Breast epithelium (tissue), 4 donors: ENCODE results near the gene SMIM41. TPM values are rescaled to one million over a fixed set of nuclear protein-coding genes. Genes with fewer than 3 reads are reported as not detected.

Experiments
- DNase-seq, 2 donors: peaks; one replicate each; pipeline ENCODE4 v3.0.0-alpha.2; 2019; ENCODE audit warnings: low spot score in 2 of 2
- H3K27ac ChIP-seq, 2 donors: fragments of 200-600 bp; sonication (generic) in 1 of 2; one replicate each; pipeline ENCODE4 v1.5.1; 2016 to 2019; ENCODE audit warnings: mild to moderate bottlenecking in 1 of 2
- H3K27me3 ChIP-seq, 2 donors: fragments of 200-600 bp; sonication (generic) in 1 of 2; one replicate each; pipeline versions ENCODE4 v1.5.1 to v1.6.0; 2017 to 2019; ENCODE audit warnings: control low read depth in 1 of 2, mild to moderate bottlenecking in 1 of 2
- H3K36me3 ChIP-seq: fragments of 200-600 bp; one replicate; pipeline ENCODE4 v1.5.1; 2019
- H3K4me1 ChIP-seq, 2 donors: fragments of 200-600 bp; sonication (generic); one replicate each; pipeline ENCODE4 v1.5.1; 2016 to 2019; ENCODE audit warnings: control low read depth in 1 of 2
- H3K4me3 ChIP-seq, 3 donors: fragments of 200-600 bp; sonication (generic); 1 replicate in 2 of 3; 2 replicates in 1 of 3; pipeline ENCODE4 v1.5.1; 2016 to 2019; ENCODE audit warnings: mild to moderate bottlenecking in 3 of 3, moderate library complexity in 2 of 3
- H3K9me3 ChIP-seq, 2 donors: fragments of 200-600 bp; sonication (generic) in 1 of 2; one replicate each; pipeline ENCODE4 v1.5.1; 2016 to 2019; ENCODE audit warnings: control low read depth in 1 of 2
- POLR2A ChIP-seq: fragments of 450-650 bp; IDR thresholded peaks from one replicate; pipeline ENCODE4 v1.6.1; 2016; ENCODE audit warnings: antibody characterized with exemption, mild to moderate bottlenecking, moderate library complexity
- POLR2AphosphoS5 ChIP-seq, 3 donors: sonication (generic); formaldehyde crosslinking; IDR thresholded peaks; one replicate each; pipeline ENCODE4 v1.6.1; 2017; ENCODE audit warnings: antibody characterized with exemption in 3 of 3
- intact Hi-C: fragments of 100-400 bp; cut with DNase I; formaldehyde crosslinking; loops from one replicate; pipeline ENCODE4 v1.15.1; 2023; ENCODE audit warnings: low total_unique reads
- total RNA-seq, 3 donors: library from RNA; depleted of rRNA; stranded (reverse); fragments of >200 nt; gene quantifications; one replicate each; pipeline ENCODE4 v1.1.0, GENCODE V29; 2016
- TF ChIP-seq, protein P1 (sequence below), 3 donors: fragments of 450-650 bp; IDR thresholded peaks; one replicate each; pipeline ENCODE4 v1.5.1; 2016 to 2017; ENCODE audit warnings: antibody characterized with exemption in 3 of 3, mild to moderate bottlenecking in 3 of 3, moderate library complexity in 3 of 3

SMIM41 gene
- total RNA-seq, 3 donors from 2014 or later, result 1.3 TPM; not detected in 2

DNA sequence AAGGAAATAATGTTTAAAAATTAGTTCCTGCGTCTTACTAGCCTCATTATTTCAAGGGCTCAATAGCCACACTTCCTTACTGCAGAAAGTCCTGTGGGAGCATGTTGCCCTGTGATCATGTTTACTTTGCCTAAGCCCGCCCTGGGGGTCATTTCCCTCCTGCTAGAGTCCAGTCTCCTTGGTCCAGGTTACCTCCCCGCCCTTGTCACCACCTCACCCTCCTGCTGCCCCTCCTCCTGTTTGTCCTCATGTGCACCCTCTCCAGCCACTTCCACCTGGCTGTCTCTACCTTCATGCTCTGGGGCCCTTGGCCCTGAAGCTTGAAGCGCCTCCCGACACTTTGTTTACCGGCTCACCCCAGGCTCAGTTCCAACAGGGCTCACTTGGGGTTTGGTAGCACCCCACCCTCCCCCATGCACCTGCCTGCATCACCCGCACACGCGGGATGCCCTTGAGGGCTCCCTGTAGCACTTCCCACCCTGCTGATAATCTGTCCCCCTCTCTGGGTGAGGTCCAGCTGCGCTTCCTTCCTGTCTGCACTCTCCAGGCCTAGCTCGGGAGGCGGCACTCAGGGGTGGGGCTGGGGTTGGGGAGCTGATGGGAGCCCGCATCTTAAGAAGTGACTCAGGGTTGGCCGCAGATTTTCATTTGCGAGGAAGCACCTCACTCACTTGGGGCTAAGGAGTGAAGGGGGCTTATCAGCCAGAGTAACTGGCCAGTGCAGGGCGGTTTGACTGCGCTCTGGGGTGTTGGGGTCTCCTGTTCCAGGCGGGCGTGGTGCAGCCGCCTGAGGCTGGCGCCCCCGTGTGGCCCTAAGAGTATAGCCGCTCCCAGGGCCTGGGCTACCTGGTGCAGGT is 40.1 kb downstream of the SMIM41 start:
- no peaks in the 10 kb centered on the region for H3K36me3 ChIP-seq
- intact Hi-C loops, result no loop called here
- DNase-seq, result no peak
- no peaks in the 10 kb centered on the region for H3K27me3 ChIP-seq
- no peaks in the 10 kb centered on the region for H3K4me1 ChIP-seq
- no peaks in the 10 kb centered on the region for H3K9me3 ChIP-seq
- H3K27ac ChIP-seq, result peak overlapping the region in 1 of 2 donors; percentile 7
- H3K4me3 ChIP-seq, result no peak overlapping the region
- TF ChIP-seq POLR2AphosphoS5 (IDR thresholded peaks at IDR 0.05) (no peak), POLR2A (no peak)
- TF ChIP-seq, protein P1, sequence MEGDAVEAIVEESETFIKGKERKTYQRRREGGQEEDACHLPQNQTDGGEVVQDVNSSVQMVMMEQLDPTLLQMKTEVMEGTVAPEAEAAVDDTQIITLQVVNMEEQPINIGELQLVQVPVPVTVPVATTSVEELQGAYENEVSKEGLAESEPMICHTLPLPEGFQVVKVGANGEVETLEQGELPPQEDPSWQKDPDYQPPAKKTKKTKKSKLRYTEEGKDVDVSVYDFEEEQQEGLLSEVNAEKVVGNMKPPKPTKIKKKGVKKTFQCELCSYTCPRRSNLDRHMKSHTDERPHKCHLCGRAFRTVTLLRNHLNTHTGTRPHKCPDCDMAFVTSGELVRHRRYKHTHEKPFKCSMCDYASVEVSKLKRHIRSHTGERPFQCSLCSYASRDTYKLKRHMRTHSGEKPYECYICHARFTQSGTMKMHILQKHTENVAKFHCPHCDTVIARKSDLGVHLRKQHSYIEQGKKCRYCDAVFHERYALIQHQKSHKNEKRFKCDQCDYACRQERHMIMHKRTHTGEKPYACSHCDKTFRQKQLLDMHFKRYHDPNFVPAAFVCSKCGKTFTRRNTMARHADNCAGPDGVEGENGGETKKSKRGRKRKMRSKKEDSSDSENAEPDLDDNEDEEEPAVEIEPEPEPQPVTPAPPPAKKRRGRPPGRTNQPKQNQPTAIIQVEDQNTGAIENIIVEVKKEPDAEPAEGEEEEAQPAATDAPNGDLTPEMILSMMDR (IDR thresholded peaks at IDR 0.05), result peak in 2 of 3 donors; percentile 18 to 51

DNA sequence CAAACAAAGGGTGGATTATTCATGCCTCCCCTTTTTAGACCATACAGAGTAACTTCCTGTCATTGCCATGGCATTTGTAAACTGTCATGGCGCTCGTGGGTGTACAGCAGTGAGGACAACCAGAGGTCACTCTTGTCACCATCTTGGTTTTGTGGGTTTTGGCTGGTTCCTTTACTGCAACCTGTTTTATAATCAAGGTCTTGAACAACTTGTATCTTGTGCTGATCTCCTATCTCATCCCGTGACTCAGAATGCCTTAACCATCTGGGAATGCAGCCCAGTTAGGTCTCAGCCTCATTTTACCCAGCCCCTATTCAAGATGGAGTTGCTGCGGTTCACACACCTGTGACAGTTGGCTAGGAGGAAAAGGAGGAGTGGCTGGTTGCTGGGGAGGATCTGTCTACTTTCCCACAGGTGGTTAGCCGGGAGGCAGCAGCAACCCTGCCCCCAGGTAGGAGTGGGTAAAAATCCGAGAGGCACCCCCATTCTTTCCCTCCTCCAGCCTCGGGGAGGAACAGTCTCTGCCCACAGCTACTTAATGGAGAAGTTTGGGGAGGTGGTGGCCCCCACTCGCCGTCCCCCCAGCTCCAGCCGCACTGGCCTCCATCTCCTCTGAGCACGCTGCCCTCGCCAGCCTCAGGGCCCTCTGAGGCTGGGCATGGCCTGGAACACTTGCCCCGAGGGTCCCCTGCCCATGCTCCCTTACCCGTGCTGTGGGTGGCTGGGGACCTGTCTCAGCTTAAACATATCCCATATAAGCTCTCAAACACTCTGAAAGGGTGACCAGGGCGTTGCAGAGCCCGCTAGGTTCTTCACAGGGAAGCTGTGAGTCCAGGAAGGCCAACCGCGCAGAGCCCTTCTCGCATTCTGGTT is 41.7 kb downstream of the SMIM41 start:
- no peak overlapping the region for H3K27ac ChIP-seq
- no peaks in the 10 kb centered on the region for H3K9me3 ChIP-seq
- no peak for DNase-seq
- no peak for TF ChIP-seq POLR2A
- TF ChIP-seq, protein P1 (IDR thresholded peaks at IDR 0.05), result no peak
- no peak for TF ChIP-seq POLR2AphosphoS5 (IDR thresholded peaks at IDR 0.05)
- intact Hi-C loops, result no loop called here
- no peak overlapping the region for H3K4me3 ChIP-seq
- peaks cover 0 to 6% of the 10 kb centered on the region in 2 donors for H3K4me1 ChIP-seq
- no peaks in the 10 kb centered on the region for H3K36me3 ChIP-seq
- no peaks in the 10 kb centered on the region for H3K27me3 ChIP-seq

DNA sequence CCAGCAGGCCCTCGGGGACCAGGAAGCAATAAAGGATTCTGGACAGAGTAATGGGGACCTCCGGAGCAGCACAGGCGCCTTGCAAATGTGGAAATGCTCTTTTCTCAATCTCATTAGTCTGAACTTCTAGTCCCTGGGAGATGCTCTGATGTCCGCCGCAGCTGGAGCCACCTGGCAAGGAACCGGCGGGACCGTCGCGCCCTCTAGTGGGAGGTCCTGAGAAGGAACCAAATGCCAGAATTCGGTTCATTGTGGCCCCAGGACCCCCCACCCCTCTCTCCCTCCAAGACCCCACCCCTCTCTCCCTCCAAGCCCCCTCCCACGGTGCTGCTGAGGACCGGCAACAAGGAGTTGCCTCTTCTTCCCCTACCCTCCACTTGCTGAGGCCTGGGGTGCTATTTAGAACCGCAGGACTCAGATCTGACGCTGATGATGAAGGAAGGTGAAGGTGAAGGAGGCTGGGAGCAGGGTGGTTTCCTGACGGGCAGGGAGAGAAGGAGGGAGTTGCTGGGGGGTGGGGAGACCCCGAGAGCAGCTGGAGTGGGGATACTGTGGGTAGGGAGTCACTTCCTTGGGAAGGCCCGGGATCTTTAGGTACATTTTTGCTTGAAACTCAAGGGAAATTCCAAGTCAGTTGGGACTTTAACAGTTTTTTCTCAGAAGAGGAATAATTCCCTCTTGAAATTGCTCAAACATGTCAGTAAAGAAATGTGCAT is 42.5 kb downstream of the SMIM41 start:
- no peak for TF ChIP-seq POLR2A
- TF ChIP-seq, protein P1 (IDR thresholded peaks at IDR 0.05), result peak; percentile 13 to 51 (median 46)
- H3K36me3 ChIP-seq, result no peaks in the 10 kb centered on the region
- DNase-seq, result no peak
- no peak overlapping the region for H3K27ac ChIP-seq
- H3K9me3 ChIP-seq, result no peaks in the 10 kb centered on the region
- no peak overlapping the region for H3K4me3 ChIP-seq
- intact Hi-C loops, result loop anchor here (2.0 kb wide), 1 partner anchor 17 kb away; no protein-coding TSS in a partner anchor
- H3K27me3 ChIP-seq, result no peaks in the 10 kb centered on the region
- peaks cover 0 to 6% of the 10 kb centered on the region in 2 donors for H3K4me1 ChIP-seq

DNA sequence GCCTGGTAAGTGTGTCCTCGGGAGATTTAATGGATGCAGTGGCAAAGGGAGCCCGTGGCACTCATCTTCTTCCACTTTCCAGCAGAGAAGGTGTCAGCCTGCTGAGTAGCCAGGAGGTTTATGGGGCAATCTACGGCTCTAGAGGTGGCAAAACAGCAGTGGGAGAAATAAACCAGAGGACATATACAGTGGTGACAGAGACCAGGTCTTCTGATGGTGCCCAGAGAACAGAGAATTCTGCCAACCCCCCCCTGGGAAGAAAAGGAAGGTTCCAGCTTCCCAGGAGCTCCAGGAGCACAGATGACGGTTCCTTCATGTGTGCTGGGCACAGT is 43.0 kb downstream of the SMIM41 start:
- Histone ChIP-seq H3K27ac (no peak overlapping the region), H3K27me3 (no peaks in the 10 kb centered on the region)
- DNase-seq, result no peak

More for the DNA sequence above, 43.0 kb downstream of the SMIM41 start:
- no peaks in the 10 kb centered on the region for H3K9me3 ChIP-seq
- H3K4me3 ChIP-seq, result no peak overlapping the region
- TF ChIP-seq POLR2A, result no peak
- TF ChIP-seq, protein P1 (IDR thresholded peaks at IDR 0.05), result no peak
- no peak for TF ChIP-seq POLR2AphosphoS5 (IDR thresholded peaks at IDR 0.05)
- intact Hi-C loops, result loop anchor here (2.0 kb wide), 1 partner anchor 16 kb away; no protein-coding TSS in a partner anchor
- H3K36me3 ChIP-seq, result no peaks in the 10 kb centered on the region
- H3K4me1 ChIP-seq, result peaks cover 0 to 6% of the 10 kb centered on the region in 2 donors
